Coronary artery (tissue), 2 donors: Measurements from ENCODE around the gene PGBD1.
A peak's percentile ranks its signal among the peaks of the same experiment; 100 is the strongest.

Experiments used
- DNase-seq: peaks from one replicate; pipeline ENCODE4 v3.0.0-alpha.2; 2017; ENCODE audit warnings: low spot score
- H3K27ac ChIP-seq, 2 donors: fragments of 200-600 bp; sonication (generic); one replicate each; pipeline ENCODE4 v1.5.1; 2016 to 2019
- H3K4me3 ChIP-seq: fragments of 200-600 bp; sonication (generic); 2 replicates; pipeline ENCODE4 v1.5.1; 2016; ENCODE audit warnings: mild to moderate bottlenecking, moderate library complexity
- CTCF ChIP-seq: fragments of 200-600 bp; sonication (generic); IDR thresholded peaks from one replicate; pipeline ENCODE4 v1.5.1; 2019; ENCODE audit warnings: antibody characterized with exemption

The PGBD1 gene

GRCh38 chr6:28334286-28335039, 53.1 kb downstream of the PGBD1 start:
- DNase-seq, result no peak
- Histone ChIP-seq H3K4me3 (peak overlapping the region; percentile 81), H3K27ac (peak overlapping the region; percentile 95 to 97)
- TF ChIP-seq CTCF, result no peak

- peak overlapping the region; percentile 81 for H3K4me3 ChIP-seq
- TF ChIP-seq CTCF, result no peak
- H3K27ac ChIP-seq, result peak overlapping the region; percentile 95 to 97
- DNase-seq, result no peak
These were observed 53.7 kb downstream of the PGBD1 start for GRCh38 chr6:28335040-28335563.

DNA sequence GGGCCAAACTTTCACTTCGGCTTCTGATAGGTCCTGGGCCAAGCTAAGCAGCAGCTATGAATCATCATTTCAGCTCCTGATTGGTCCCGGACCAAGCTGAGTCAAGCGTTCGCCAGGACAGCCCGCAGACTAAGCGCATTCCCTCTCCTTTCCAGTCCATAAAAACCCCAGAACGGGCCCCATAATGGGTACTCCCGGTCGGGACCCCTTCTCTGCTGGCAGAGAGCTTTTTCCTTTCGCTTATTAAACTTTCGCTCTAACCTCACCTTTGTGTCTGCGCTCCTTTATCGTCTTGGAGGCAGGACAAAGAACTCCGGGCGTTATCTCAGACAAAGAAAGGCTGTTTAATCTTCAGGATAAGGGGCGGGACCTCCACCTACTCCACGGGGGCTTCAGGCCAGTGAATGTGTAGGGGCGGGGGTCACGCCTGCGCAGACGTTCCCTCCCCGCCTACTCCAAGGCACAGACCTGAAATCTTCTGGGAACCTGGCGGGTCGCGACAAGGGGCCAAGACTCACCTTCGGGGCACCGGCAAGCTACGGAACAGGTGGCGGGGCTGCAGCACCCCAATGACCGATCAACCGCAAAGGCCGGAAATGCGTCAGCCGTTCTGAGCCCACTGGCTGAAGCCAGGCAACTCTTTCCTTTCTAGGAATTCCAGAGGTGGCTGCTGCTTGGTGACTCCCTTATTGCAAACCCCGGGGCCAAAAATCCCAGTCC, 54.4 kb downstream of the PGBD1 start, which contains the start of gene ZSCAN31:
Gene ZSCAN31, minus strand, starts transcription at position 585 of the 720 bp plus-strand sequence. CDS start 6,465 bp downstream, outside the sequence.
- peak within 1 kb of the TSS; percentile 95 to 97 for H3K27ac ChIP-seq
- H3K4me3 ChIP-seq, result peak within 1 kb of the TSS; percentile 81
- peak; percentile 99 for DNase-seq
- no peak for TF ChIP-seq CTCF

GRCh38 chr6:28336284-28337120, 55.1 kb downstream of the PGBD1 start:
- Histone ChIP-seq H3K4me3 (peak overlapping the region; percentile 81), H3K27ac (peak overlapping the region; percentile 95 to 97)
- TF ChIP-seq CTCF, result no peak
- DNase-seq, result no peak

DNA sequence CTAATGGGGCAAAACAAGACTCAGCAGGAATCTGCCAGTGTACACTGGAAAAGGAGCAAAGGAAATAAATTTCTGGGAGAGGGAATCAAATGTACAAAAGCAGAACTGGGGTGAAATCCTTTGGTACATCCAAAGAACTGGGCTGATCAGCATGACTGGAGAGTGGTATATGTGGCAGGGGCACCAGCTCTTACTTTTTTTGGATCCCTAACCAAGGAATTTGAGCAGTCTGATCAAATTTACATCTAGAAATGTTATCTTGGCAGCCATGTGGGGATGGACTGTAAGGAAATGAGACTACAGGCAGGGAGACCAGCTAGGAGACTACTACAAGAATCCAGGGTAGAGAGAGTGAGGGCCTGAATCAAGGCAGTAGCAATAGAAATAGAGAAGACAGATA, 55.7 kb downstream of the PGBD1 start:
- no peak for DNase-seq
- Histone ChIP-seq H3K4me3 (peak overlapping the region; percentile 81), H3K27ac (peak overlapping the region; percentile 95 to 97)
- TF ChIP-seq CTCF, result no peak

- no peak for TF ChIP-seq CTCF
- Histone ChIP-seq H3K4me3 (no peak overlapping the region), H3K27ac (no peak overlapping the region)
- DNase-seq, result no peak
These were observed 59.1 kb downstream of the PGBD1 start for GRCh38 chr6:28340310-28341095.
